H1 (cell line): ENCODE measurements around the gene POU5F1. TPM values are rescaled to one million over a fixed set of nuclear protein-coding genes. Genes with fewer than 3 reads are reported as not detected.
"Not testable (repeated sequence)": the region's sequence is repeated elsewhere in the genome, so short reads cannot be mapped to it uniquely, and the experiment has no call there.

Experiments used
- CTCF ChIA-PET: fragments of 300-600 bp; sonication (Branson Sonifier 250); formaldehyde crosslinking; loops from one replicate; lab custom pipeline; 2021; ENCODE audit not compliant: partially characterized antibody; lab: Charles Lee
- POLR2A ChIA-PET: fragments of 300-600 bp; sonication (Branson Sonifier 250); formaldehyde crosslinking; loops from one replicate; lab custom pipeline; 2021; ENCODE audit warnings: inconsistent platforms; ENCODE audit not compliant: partially characterized antibody; lab: Charles Lee
- DNase-seq, 2 experiments: peaks; one replicate each; pipeline versions ENCODE4 v3.0.0 to v3.0.0-alpha.2; 2010 to 2022; ENCODE audit warnings: low spot score in 2 of 2, low read depth in 1 of 2, mixed read lengths in 1 of 2
- FAIRE-seq: peaks from 2 replicates; lab custom pipeline; 2011; peaks lifted over from hg19 to GRCh38; lab: Jason Lieb, UNC
- H2AFZ ChIP-seq: 2 replicates; pipeline ENCODE4 v1.8.1; 2012; ENCODE audit warnings: low read length, inconsistent platforms
- H2AK5ac ChIP-seq: 2 replicates; pipeline ENCODE4 v1.6.1; 2013; ENCODE audit warnings: low read depth, low read length
- H2BK120ac ChIP-seq: replicated peaks from 2 replicates; pipeline ENCODE3; 2013; ENCODE audit warnings: low read depth, low read length, inconsistent platforms
- H2BK12ac ChIP-seq: 2 replicates; pipeline ENCODE4 v1.6.1; 2013; ENCODE audit warnings: low read depth, low read length
- H2BK15ac ChIP-seq: 2 replicates; pipeline ENCODE4 v1.6.1; 2013; ENCODE audit warnings: low read length
- H2BK20ac ChIP-seq: 2 replicates; pipeline ENCODE4 v1.6.1; 2013; ENCODE audit warnings: low read length
- H2BK5ac ChIP-seq: 2 replicates; pipeline ENCODE4 v1.6.1; 2013; ENCODE audit warnings: low read depth, low read length
- H3K14ac ChIP-seq: 2 replicates; pipeline ENCODE4 v1.6.1; 2013; ENCODE audit warnings: inconsistent platforms; ENCODE audit not compliant: insufficient read length
- H3K18ac ChIP-seq: 2 replicates; pipeline ENCODE4 v1.6.1; 2013; ENCODE audit warnings: low read length; ENCODE audit errors: extremely low read depth
- H3K23ac ChIP-seq: 2 replicates; pipeline ENCODE4 v1.6.1; 2013; ENCODE audit warnings: inconsistent platforms; ENCODE audit not compliant: insufficient read length
- H3K23me2 ChIP-seq: 2 replicates; pipeline ENCODE4 v1.6.1; 2013; ENCODE audit warnings: low read depth, low read length
- H3K27ac ChIP-seq: 2 replicates; pipeline ENCODE4 v1.6.1; 2011; ENCODE audit warnings: low read depth, low read length, inconsistent platforms
- H3K27me3 ChIP-seq, 4 experiments: replicated peaks in 1 of 4; 1 replicate in 1 of 4; 2 replicates in 3 of 4; pipeline versions ENCODE4 v1.6.1 to v1.8.1; 2011 to 2013; ENCODE audit warnings: low read length in 3 of 4, mild to moderate bottlenecking in 3 of 4, inconsistent platforms in 2 of 4, mixed read lengths in 2 of 4, moderate library complexity in 1 of 4; ENCODE audit not compliant: control insufficient read depth in 3 of 4, insufficient read depth in 3 of 4; ENCODE audit errors: extremely low read depth in 1 of 4
- H3K36me3 ChIP-seq, 4 experiments: 2 replicates each; pipeline versions ENCODE4 v1.6.1 to v1.8.1; 2011 to 2013; ENCODE audit warnings: mild to moderate bottlenecking in 4 of 4, low read length in 3 of 4, moderate library complexity in 2 of 4, control low read depth in 1 of 4, inconsistent platforms in 1 of 4; ENCODE audit not compliant: insufficient read depth in 4 of 4, control insufficient read depth in 2 of 4
- H3K4ac ChIP-seq: replicated peaks from 2 replicates; pipeline ENCODE3; 2013; ENCODE audit warnings: low read length, low read depth, mixed read lengths, inconsistent platforms; ENCODE audit not compliant: insufficient read length
- H3K4me1 ChIP-seq, 4 experiments: replicated peaks in 1 of 4; 1 replicate in 1 of 4; 2 replicates in 3 of 4; pipeline versions ENCODE4 v1.6.1 to v1.8.1; 2011 to 2013; ENCODE audit warnings: low read length in 3 of 4, inconsistent platforms in 2 of 4, mixed read lengths in 1 of 4; ENCODE audit not compliant: insufficient read depth in 4 of 4, control insufficient read depth in 3 of 4
- H3K4me2 ChIP-seq, 2 experiments: 2 replicates each; pipeline versions ENCODE4 v1.6.1 to v1.8.1; 2011 to 2013; ENCODE audit warnings: low read depth in 2 of 2, low read length in 2 of 2, control low read depth in 1 of 2, inconsistent platforms in 1 of 2, mild to moderate bottlenecking in 1 of 2; ENCODE audit not compliant: insufficient read depth in 1 of 2
- H3K4me3 ChIP-seq, 4 experiments: fragments of 200-600, 300-600 bp in 1 of 4; sonication (generic), shearing (Covaris generic), sonication (Bioruptor Twin) in 1 of 4; 2 replicates each; pipeline versions ENCODE4 v1.5.1 to v1.8.1; 2011 to 2016; ENCODE audit warnings: low read length in 4 of 4, low read depth in 3 of 4, control low read depth in 2 of 4, inconsistent platforms in 2 of 4, mild to moderate bottlenecking in 2 of 4, mixed read lengths in 1 of 4, moderate library complexity in 1 of 4; ENCODE audit not compliant: insufficient read depth in 2 of 4; ENCODE audit errors: extremely low read depth in 1 of 4
- H3K56ac ChIP-seq: replicated peaks from 2 replicates; pipeline ENCODE3; 2013; ENCODE audit warnings: low read depth, mild to moderate bottlenecking, mixed read lengths, low read length, inconsistent platforms; ENCODE audit not compliant: insufficient read length
- H3K79me1 ChIP-seq: 2 replicates; pipeline ENCODE4 v1.6.1; 2013; ENCODE audit warnings: low read depth, low read length, control low read depth
- H3K79me2 ChIP-seq, 2 experiments: 2 replicates each; pipeline versions ENCODE4 v1.6.1 to v1.8.1; 2012 to 2013; ENCODE audit warnings: low read length in 2 of 2, mild to moderate bottlenecking in 2 of 2, inconsistent platforms in 1 of 2; ENCODE audit not compliant: insufficient read depth in 2 of 2, control insufficient read depth in 1 of 2
- H3K9ac ChIP-seq, 4 experiments: replicated peaks in 1 of 4; 1 replicate in 1 of 4; 2 replicates in 3 of 4; pipeline versions ENCODE4 v1.6.1 to v1.8.1; 2011 to 2013; ENCODE audit warnings: low read depth in 3 of 4, low read length in 3 of 4, control low read depth in 2 of 4, mild to moderate bottlenecking in 2 of 4, moderate library complexity in 2 of 4, inconsistent platforms in 1 of 4; ENCODE audit errors: extremely low read depth in 1 of 4
- H3K9me3 ChIP-seq, 2 experiments: 2 replicates each; pipeline versions ENCODE4 v1.6.1 to v1.8.1; 2012 to 2013; ENCODE audit warnings: mild to moderate bottlenecking in 2 of 2, moderate library complexity in 2 of 2, control low read depth in 1 of 2, inconsistent platforms in 1 of 2, low read depth in 1 of 2, low read length in 1 of 2, mixed read lengths in 1 of 2; ENCODE audit not compliant: insufficient read depth in 2 of 2
- H4K20me1 ChIP-seq, 2 experiments: replicated peaks in 1 of 2; 2 replicates each; pipeline versions ENCODE3 to v1.8.1; 2011 to 2013; ENCODE audit warnings: inconsistent platforms in 2 of 2, low read length in 2 of 2, mild to moderate bottlenecking in 1 of 2; ENCODE audit not compliant: insufficient read depth in 2 of 2, control insufficient read depth in 1 of 2
- H4K5ac ChIP-seq: 2 replicates; pipeline ENCODE4 v1.6.1; 2013; ENCODE audit warnings: low read length, low read depth, mixed read lengths, inconsistent platforms; ENCODE audit not compliant: insufficient read length
- H4K8ac ChIP-seq: 2 replicates; pipeline ENCODE4 v1.8.0; 2013; ENCODE audit warnings: mild to moderate bottlenecking, moderate library complexity, low read length, inconsistent platforms; ENCODE audit not compliant: insufficient read depth; ENCODE audit errors: extremely low read depth
- H4K91ac ChIP-seq: replicated peaks from 2 replicates; pipeline ENCODE3; 2013; ENCODE audit warnings: low read length, mixed read lengths, inconsistent platforms; ENCODE audit not compliant: insufficient read length
- POLR2A ChIP-seq, 2 experiments: IDR thresholded peaks; 1 replicate in 1 of 2; 2 replicates in 1 of 2; pipeline ENCODE4 v1.6.1; 2011; ENCODE audit warnings: low read depth in 2 of 2, low read length in 2 of 2, mild to moderate bottlenecking in 2 of 2; ENCODE audit errors: control extremely low read depth in 1 of 2
- WGBS, 2 experiments: shearing (Covaris generic) in 1 of 2; methylation state at CpG; one replicate each; pipeline versions ENCODE4 v1.1.6 to v1.1.7; 2013 to 2015; ENCODE audit warnings: low lambda C conversion rate in 2 of 2, mixed read lengths in 2 of 2, inconsistent platforms in 1 of 2, low coverage in 1 of 2, missing lambda C conversion rate in 1 of 2; ENCODE audit not compliant: insufficient replicate concordance in 2 of 2, insufficient coverage in 1 of 2, insufficient read length in 1 of 2; ENCODE audit errors: extremely low coverage in 1 of 2, missing lambda C conversion rate in 1 of 2; 5-methylcytosine and 5-hydroxymethylcytosine counted together
- polyA plus RNA-seq, 7 experiments: library from polyadenylated mRNA; depleted of rRNA in 3 of 7; stranded (reverse) in 5 of 7; unstranded in 2 of 7; fragments of >200 nt in 5 of 7; fragments of 200-250 nt in 2 of 7; gene quantifications; 1 replicate in 5 of 7; 2 replicates in 1 of 7; 4 replicates in 1 of 7; pipeline versions ENCODE4 v1.2.1 to v1.2.3, GENCODE V29; 2011 to 2013; ENCODE audit warnings: missing spikeins in 2 of 7, mixed read lengths in 2 of 7
- total RNA-seq: library from RNA; stranded (reverse); fragmentation: NEBNext Ultra II Directional; extraction: Animal tissue kit (Norgen Biotek cat#: 25700); gene quantifications from 2 replicates; pipeline ENCODE4 v1.2.1, GENCODE V29; 2021

POU5F1 gene
- total and polyA plus RNA-seq, 2 of the 8 experiments (the other 6 are each of a cell fraction or from before 2014, with no cell fraction given): 2,437 to 2,526 TPM

GRCh38 chr6:31165064-31165832 is 5.2 kb downstream of the POU5F1 start:
- H2BK12ac ChIP-seq, H3K4ac ChIP-seq, H3K23me2 ChIP-seq, H4K5ac ChIP-seq, DNase-seq, H2AFZ ChIP-seq, H2BK15ac ChIP-seq, H2BK20ac ChIP-seq, H3K9me3 ChIP-seq, H3K23ac ChIP-seq, H3K27me3 ChIP-seq, FAIRE-seq, H4K91ac ChIP-seq, H3K56ac ChIP-seq, H3K9ac ChIP-seq, H3K79me1 ChIP-seq, H3K4me3 ChIP-seq, H3K18ac ChIP-seq, H3K14ac ChIP-seq, H2AK5ac ChIP-seq, H4K8ac ChIP-seq, H3K27ac ChIP-seq, H2BK120ac ChIP-seq: not testable (repeated sequence)
- Histone ChIP-seq H4K20me1 (peaks cover 10 to 22% of the 10 kb centered on the region in 2 experiments), H3K4me1 (peaks cover 0 to 17% (median 4%) of the 10 kb centered on the region in 4 experiments; a peak in 6 of 7 replicates), H3K79me2 (peaks cover 23 to 48% of the 10 kb centered on the region in 2 experiments), H2BK5ac (peak overlapping the region; percentile 80), H3K36me3 (peaks cover 14 to 38% (median 23%) of the 10 kb centered on the region in 4 experiments), H3K4me2 (peak overlapping the region in 1 of 2 experiments; percentile 29; a peak in 1 of 4 replicates)
- POLR2A ChIA-PET: interaction anchor here (0.7 to 68.5 kb wide), 5 partner anchors 3 to 550 kb away, joined by 3 to 2251 read pairs (median 5); partner anchors contain the start of genes CCHCR1, CDSN, POU5F1 and PSORS1C1
- TF ChIP-seq POLR2A (IDR thresholded peaks at IDR 0.05; ENCODE audit: control extremely low read depth in 1 of 2, low read depth in 2 of 2, low read length in 2 of 2): peak in 1 of 2 experiments; percentile 46; a peak in 1 of 3 replicates
- CTCF ChIA-PET: interaction anchor here (0.6 to 5.9 kb wide), 9 partner anchors 18 to 202 kb away, joined by 3 to 56 read pairs (median 4); partner anchors contain the start of gene C6orf15
- WGBS, 2 experiments: 87% methylated on average over 12 of the region's 17 CpGs; no CpG with 5 or more reads in 1 of the 2 experiments
